HL-60 (cell line): ENCODE results near the gene RANBP3.

Source experiments
- DNase-seq, 2 experiments: peaks; one replicate each; pipeline ENCODE4 v3.0.0-alpha.2; 2010 to 2020; ENCODE audit warnings: low read depth in 1 of 2, low spot score in 1 of 2
- H3K27ac ChIP-seq: fragments of 250-450 bp; sonication (Bioruptor Pico); replicated peaks from 2 replicates; pipeline ENCODE4 v1.5.1; 2020; ENCODE audit warnings: mild to moderate bottlenecking, moderate library complexity
- H3K27me3 ChIP-seq: fragments of 250-450 bp; sonication (Bioruptor Pico); 2 replicates; pipeline ENCODE4 v1.5.1; 2021; ENCODE audit warnings: mild to moderate bottlenecking, moderate library complexity; ENCODE audit not compliant: insufficient read depth, poor library complexity, severe bottlenecking
- H3K4me3 ChIP-seq: replicated peaks from 2 replicates; pipeline ENCODE4 v1.5.1; 2011; ENCODE audit warnings: mild to moderate bottlenecking, control low read depth, low read length; ENCODE audit not compliant: insufficient read depth
- CTCF ChIP-seq: IDR thresholded peaks from one replicate; pipeline ENCODE4 v1.5.1; 2011; ENCODE audit warnings: low read length, control low read depth, inconsistent platforms; ENCODE audit not compliant: insufficient read depth
- GABPA ChIP-seq: IDR thresholded peaks from 2 replicates; pipeline ENCODE4 v1.6.1; 2012; ENCODE audit warnings: low read depth
- POLR2AphosphoS5 ChIP-seq: IDR thresholded peaks from 2 replicates; pipeline ENCODE4 v1.6.1; 2012; ENCODE audit warnings: low read depth
- REST ChIP-seq: IDR thresholded peaks from 2 replicates; pipeline ENCODE4 v1.6.1; 2012; ENCODE audit warnings: low read depth; ENCODE audit not compliant: insufficient replicate concordance
- SPI1 ChIP-seq: IDR thresholded peaks from 2 replicates; pipeline ENCODE4 v1.6.1; 2012; ENCODE audit warnings: low read depth, mild to moderate bottlenecking, borderline replicate concordance

Gene RANBP3

GRCh38 chr19:5881543-5882299, 96.2 kb downstream of the RANBP3 start:
- H3K4me3 ChIP-seq: no peak overlapping the region
- TF ChIP-seq POLR2AphosphoS5: no peak
- TF ChIP-seq CTCF: no peak
- no peak for TF ChIP-seq SPI1
- TF ChIP-seq GABPA: no peak
- DNase-seq: no peak
- H3K27me3 ChIP-seq: peaks cover 2% of the 10 kb centered on the region
- H3K27ac ChIP-seq: no peak overlapping the region

GRCh38 chr19:5880604-5881078, 97.3 kb downstream of the RANBP3 start:
- no peak for TF ChIP-seq SPI1
- no peak for TF ChIP-seq POLR2AphosphoS5
- TF ChIP-seq GABPA: no peak
- TF ChIP-seq CTCF: no peak
- TF ChIP-seq REST: no peak
- DNase-seq: no peak
- peaks cover 2% of the 10 kb centered on the region for H3K27me3 ChIP-seq
- no peak overlapping the region for H3K27ac ChIP-seq
- no peak overlapping the region for H3K4me3 ChIP-seq

GRCh38 chr19:5880196-5880595, 97.7 kb downstream of the RANBP3 start:
- DNase-seq: no peak
- Histone ChIP-seq H3K27ac (no peak overlapping the region), H3K27me3 (peaks cover 2% of the 10 kb centered on the region), H3K4me3 (no peak overlapping the region)
- TF ChIP-seq REST (no peak), CTCF (no peak), GABPA (no peak), SPI1 (no peak), POLR2AphosphoS5 (no peak)
